PC-9 (cell line): Measurements from ENCODE around the gene SPDYE2B.
"Not testable (repeated sequence)": the region's sequence is repeated elsewhere in the genome, so short reads cannot be mapped to it uniquely, and the experiment has no call there.

ENCODE experiments used
- CTCF ChIP-seq: fragments of 200-600 bp; sonication (generic); conservative IDR thresholded peaks from 2 replicates; pipeline ENCODE4 v1.6.1; 2017; ENCODE audit warnings: mixed run types, antibody characterized with exemption, mild to moderate bottlenecking, moderate library complexity
- EZH2 ChIP-seq: fragments of 200-600 bp; sonication (generic); IDR thresholded peaks from 2 replicates; pipeline ENCODE4 v1.8.0; 2017; ENCODE audit warnings: antibody characterized with exemption, low read depth

- not testable (repeated sequence) for TF ChIP-seq CTCF, EZH2
Observed at GRCh38 chr7:102682560-102682959, 32.4 kb downstream of the SPDYE2B start.
